ENCODE measurements around the gene SEPTIN2. TPM values are rescaled to one million over a fixed set of nuclear protein-coding genes. Genes with fewer than 3 reads are reported as not detected.
"Not testable (repeated sequence)": the region's sequence is repeated elsewhere in the genome, so short reads cannot be mapped to it uniquely, and the experiment has no call there.

The SEPTIN2 gene
- total RNA-seq, 3 donors from 2014 or later, result 298 to 321 (median 299) TPM

DNA sequence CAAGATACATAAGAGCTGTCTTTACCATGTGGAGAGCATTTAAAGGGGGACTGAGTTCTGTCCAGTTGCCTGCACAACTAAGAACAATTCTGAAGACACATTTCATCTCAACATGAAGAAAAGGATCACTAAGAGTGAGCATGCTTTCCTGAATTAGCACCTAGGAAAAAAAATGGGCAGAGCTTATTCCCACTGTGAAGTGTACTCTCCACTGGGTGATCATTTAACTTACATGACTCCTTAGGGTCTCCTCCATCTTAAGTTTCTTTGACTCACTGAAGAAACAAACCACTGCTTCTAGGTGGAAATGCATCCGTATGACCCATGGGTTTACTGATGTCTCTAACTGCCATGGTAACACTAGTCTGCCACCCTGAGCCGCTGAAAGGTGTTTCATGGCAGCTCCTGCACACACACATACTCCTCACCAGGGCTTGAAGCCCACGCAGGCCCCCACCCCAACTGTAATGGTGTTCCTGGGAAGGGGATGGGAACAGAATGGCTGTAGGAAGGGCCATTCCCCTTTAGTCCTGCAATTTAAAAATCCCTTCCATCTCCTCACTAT is 27.3 kb upstream of the SEPTIN2 start:
- no peak overlapping the region for H3K4me3 ChIP-seq
- DNase-seq (ENCODE audit: low spot score in 2 of 2), result no peak
- no peak overlapping the region for H3K27ac ChIP-seq
- no peaks in the 10 kb centered on the region for H3K4me1 ChIP-seq
- TF ChIP-seq POLR2A (IDR thresholded peaks at IDR 0.05), result no peak
- TF ChIP-seq, protein P1, sequence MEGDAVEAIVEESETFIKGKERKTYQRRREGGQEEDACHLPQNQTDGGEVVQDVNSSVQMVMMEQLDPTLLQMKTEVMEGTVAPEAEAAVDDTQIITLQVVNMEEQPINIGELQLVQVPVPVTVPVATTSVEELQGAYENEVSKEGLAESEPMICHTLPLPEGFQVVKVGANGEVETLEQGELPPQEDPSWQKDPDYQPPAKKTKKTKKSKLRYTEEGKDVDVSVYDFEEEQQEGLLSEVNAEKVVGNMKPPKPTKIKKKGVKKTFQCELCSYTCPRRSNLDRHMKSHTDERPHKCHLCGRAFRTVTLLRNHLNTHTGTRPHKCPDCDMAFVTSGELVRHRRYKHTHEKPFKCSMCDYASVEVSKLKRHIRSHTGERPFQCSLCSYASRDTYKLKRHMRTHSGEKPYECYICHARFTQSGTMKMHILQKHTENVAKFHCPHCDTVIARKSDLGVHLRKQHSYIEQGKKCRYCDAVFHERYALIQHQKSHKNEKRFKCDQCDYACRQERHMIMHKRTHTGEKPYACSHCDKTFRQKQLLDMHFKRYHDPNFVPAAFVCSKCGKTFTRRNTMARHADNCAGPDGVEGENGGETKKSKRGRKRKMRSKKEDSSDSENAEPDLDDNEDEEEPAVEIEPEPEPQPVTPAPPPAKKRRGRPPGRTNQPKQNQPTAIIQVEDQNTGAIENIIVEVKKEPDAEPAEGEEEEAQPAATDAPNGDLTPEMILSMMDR (IDR thresholded peaks at IDR 0.05), result no peak
- no peak for TF ChIP-seq POLR2AphosphoS5 (IDR thresholded peaks at IDR 0.05)
- H3K36me3 ChIP-seq, result no peaks in the 10 kb centered on the region
- no peaks in the 10 kb centered on the region for H3K9me3 ChIP-seq
- intact Hi-C loops (cut with DNase I; ENCODE audit: low total_unique reads), result no loop called here
- H3K27me3 ChIP-seq, result no peaks in the 10 kb centered on the region

DNA sequence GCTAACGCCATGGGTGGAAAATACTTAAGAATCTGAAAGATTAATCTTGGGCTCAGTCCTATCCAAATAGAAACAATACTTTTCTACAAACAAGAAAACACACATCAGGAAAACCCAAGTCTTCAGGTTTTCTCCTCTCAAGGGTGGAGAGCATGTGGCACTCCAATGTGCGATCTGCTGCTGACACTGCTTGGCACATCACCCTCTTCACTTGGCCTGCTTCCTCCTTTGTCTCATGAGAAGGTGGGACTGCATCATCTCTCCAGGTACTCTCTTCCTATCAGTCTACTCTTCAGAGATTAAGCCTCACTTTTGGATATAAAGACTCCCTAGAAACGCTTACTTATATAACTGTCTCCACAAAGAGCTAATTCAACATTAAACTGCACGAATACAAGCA is 26.7 kb upstream of the SEPTIN2 start:
- no peaks in the 10 kb centered on the region for H3K36me3 ChIP-seq
- no peaks in the 10 kb centered on the region for H3K4me1 ChIP-seq
- H3K27ac ChIP-seq, result no peak overlapping the region
- TF ChIP-seq POLR2A (IDR thresholded peaks at IDR 0.05) (no peak), POLR2AphosphoS5 (IDR thresholded peaks at IDR 0.05) (no peak)
- TF ChIP-seq, protein P1 (IDR thresholded peaks at IDR 0.05), result no peak
- H3K9me3 ChIP-seq, result no peaks in the 10 kb centered on the region
- H3K27me3 ChIP-seq, result no peaks in the 10 kb centered on the region
- no peak for DNase-seq (ENCODE audit: low spot score in 2 of 2)
- intact Hi-C loops (cut with DNase I; ENCODE audit: low total_unique reads), result no loop called here
- H3K4me3 ChIP-seq, result no peak overlapping the region

DNA sequence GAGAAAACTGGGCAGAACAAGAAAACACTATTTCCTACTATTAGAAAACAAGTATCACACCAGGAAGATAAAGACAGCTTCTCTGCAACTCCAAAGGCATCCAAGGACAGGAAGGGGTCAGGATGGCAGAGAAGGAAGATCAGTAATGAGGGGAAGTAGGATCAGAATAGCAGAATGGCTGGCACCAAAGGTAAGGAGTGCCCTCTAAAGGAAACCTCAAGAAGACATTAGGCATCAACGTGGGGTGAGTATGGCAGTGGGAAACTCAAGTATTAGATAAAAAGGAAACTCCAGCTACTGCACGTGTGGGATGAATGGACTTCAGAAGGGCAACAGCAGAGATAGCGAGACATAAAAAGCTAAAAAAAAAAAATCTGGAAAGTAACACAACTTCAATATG is 26.1 kb upstream of the SEPTIN2 start:
- no peaks in the 10 kb centered on the region for H3K36me3 ChIP-seq
- no peak overlapping the region for H3K27ac ChIP-seq
- intact Hi-C loops (cut with DNase I; ENCODE audit: low total_unique reads), result no loop called here
- no peaks in the 10 kb centered on the region for H3K9me3 ChIP-seq
- no peaks in the 10 kb centered on the region for H3K27me3 ChIP-seq
- TF ChIP-seq POLR2AphosphoS5 (IDR thresholded peaks at IDR 0.05), result no peak
- no peak for DNase-seq (ENCODE audit: low spot score in 2 of 2)
- H3K4me1 ChIP-seq, result no peaks in the 10 kb centered on the region
- no peak overlapping the region for H3K4me3 ChIP-seq

DNA sequence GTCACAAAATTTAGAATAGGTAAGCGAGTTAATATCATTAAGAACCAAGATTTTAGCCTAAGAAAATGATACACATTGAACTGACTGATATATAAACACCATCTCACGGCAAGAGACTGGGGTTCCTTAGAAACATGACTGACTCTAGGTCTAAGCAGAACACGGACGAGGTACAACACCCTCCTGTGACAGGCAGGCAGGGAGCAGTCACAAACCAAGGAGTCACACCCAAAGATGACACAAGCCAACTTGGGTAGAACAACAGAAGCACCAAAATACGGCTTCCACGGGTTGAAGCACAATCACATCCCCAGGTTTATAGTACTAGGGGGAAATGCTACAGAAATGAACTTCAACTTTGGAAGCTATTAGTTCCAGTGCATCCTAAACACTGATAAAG is 24.6 kb upstream of the SEPTIN2 start:
- H3K27me3 ChIP-seq, result no peaks in the 10 kb centered on the region
- H3K27ac ChIP-seq, result no peak overlapping the region
- no peak overlapping the region for H3K4me3 ChIP-seq
- TF ChIP-seq POLR2A (IDR thresholded peaks at IDR 0.05), result no peak
- TF ChIP-seq POLR2AphosphoS5 (IDR thresholded peaks at IDR 0.05), result no peak
- TF ChIP-seq, protein P1 (IDR thresholded peaks at IDR 0.05), result no peak
- H3K4me1 ChIP-seq, result no peaks in the 10 kb centered on the region
- intact Hi-C loops (cut with DNase I; ENCODE audit: low total_unique reads), result no loop called here
- DNase-seq (ENCODE audit: low spot score in 2 of 2), result no peak
- H3K9me3 ChIP-seq, result no peaks in the 10 kb centered on the region
- no peaks in the 10 kb centered on the region for H3K36me3 ChIP-seq

DNA sequence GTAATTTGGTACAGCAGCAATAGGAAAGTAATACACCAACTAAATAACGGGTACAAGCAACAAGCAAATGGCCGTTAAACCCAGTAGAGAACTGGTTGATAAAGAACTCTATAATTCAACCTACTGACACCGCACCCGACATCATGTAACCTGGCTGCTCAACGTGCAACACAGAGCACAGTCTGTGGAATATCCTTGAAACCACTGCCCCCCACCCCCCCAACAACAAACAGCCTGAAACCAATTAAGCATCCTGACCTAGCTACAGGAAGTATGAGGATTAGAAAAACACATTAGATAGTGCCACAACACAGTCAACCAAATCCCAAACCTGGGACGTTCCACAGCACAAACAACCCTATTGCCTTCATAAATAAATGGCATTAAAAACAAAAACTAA is 23.7 kb upstream of the SEPTIN2 start:
- H3K27ac ChIP-seq, result no peak overlapping the region
- intact Hi-C loops (cut with DNase I; ENCODE audit: low total_unique reads), result no loop called here
- TF ChIP-seq POLR2A (IDR thresholded peaks at IDR 0.05) (no peak), POLR2AphosphoS5 (IDR thresholded peaks at IDR 0.05) (no peak)
- H3K4me3 ChIP-seq, result no peak overlapping the region
- no peaks in the 10 kb centered on the region for H3K36me3 ChIP-seq
- H3K9me3 ChIP-seq, result no peaks in the 10 kb centered on the region
- no peaks in the 10 kb centered on the region for H3K27me3 ChIP-seq
- H3K4me1 ChIP-seq, result no peaks in the 10 kb centered on the region
- no peak for DNase-seq (ENCODE audit: low spot score in 2 of 2)

DNA sequence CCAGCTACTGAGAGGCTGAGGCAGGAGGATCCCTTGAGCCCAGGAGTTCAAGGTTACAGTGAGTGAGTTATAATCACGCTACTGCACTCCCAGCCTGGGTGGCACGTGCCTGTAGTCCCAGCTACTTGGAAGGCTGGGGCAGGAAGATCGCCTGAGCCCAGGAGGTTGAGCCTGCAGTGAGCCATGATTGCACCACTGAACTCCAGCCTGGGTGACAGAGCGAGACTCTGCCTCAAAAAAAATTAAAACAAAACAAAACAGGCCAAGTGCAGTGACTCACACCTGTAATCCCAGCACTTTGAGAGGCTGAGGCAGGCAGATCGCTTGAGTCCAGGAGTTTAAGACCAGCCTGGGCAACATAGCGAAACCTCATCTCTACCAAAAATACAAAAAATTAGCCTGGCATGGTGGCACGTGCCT is 22.3 kb upstream of the SEPTIN2 start:
- H3K9me3 ChIP-seq; intact Hi-C loops (cut with DNase I; ENCODE audit: low total_unique reads); DNase-seq (ENCODE audit: low spot score in 2 of 2); H3K27ac ChIP-seq; H3K4me1 ChIP-seq; H3K27me3 ChIP-seq; H3K4me3 ChIP-seq; H3K36me3 ChIP-seq: not testable (repeated sequence)

Data from breast epithelium (tissue), 4 donors.